Sigmoid colon (tissue), 4 donors: ENCODE measurements around the gene STING1.

Experiments used
- POLR2AphosphoS5 ChIP-seq, 4 donors: sonication (generic); formaldehyde crosslinking; IDR thresholded peaks; one replicate each; pipeline ENCODE4 v1.6.1; 2017; ENCODE audit warnings: antibody characterized with exemption in 4 of 4
- TF ChIP-seq, protein P1 (sequence below), 4 experiments: fragments of 450-650 bp in 3 of 4; fragments of 200-600 bp in 1 of 4; IDR thresholded peaks; one replicate each; pipeline ENCODE4 v1.5.1; 2016 to 2019; ENCODE audit warnings: antibody characterized with exemption in 4 of 4, mild to moderate bottlenecking in 3 of 4, moderate library complexity in 2 of 4

- TF ChIP-seq, protein P1, sequence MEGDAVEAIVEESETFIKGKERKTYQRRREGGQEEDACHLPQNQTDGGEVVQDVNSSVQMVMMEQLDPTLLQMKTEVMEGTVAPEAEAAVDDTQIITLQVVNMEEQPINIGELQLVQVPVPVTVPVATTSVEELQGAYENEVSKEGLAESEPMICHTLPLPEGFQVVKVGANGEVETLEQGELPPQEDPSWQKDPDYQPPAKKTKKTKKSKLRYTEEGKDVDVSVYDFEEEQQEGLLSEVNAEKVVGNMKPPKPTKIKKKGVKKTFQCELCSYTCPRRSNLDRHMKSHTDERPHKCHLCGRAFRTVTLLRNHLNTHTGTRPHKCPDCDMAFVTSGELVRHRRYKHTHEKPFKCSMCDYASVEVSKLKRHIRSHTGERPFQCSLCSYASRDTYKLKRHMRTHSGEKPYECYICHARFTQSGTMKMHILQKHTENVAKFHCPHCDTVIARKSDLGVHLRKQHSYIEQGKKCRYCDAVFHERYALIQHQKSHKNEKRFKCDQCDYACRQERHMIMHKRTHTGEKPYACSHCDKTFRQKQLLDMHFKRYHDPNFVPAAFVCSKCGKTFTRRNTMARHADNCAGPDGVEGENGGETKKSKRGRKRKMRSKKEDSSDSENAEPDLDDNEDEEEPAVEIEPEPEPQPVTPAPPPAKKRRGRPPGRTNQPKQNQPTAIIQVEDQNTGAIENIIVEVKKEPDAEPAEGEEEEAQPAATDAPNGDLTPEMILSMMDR (IDR thresholded peaks at IDR 0.05), result no peak
- no peak for TF ChIP-seq POLR2AphosphoS5 (IDR thresholded peaks at IDR 0.05)
Measured at GRCh38 chr5:139445325-139446170, 37.0 kb downstream of the STING1 start.
